Dermis blood vessel endothelial cell (primary cell): ENCODE results near the gene TMCO4. TPM values are rescaled to one million over a fixed set of nuclear protein-coding genes. Genes with fewer than 3 reads are reported as not detected.
"Not testable (repeated sequence)": the region's sequence is repeated elsewhere in the genome, so short reads cannot be mapped to it uniquely, and the experiment has no call there.

Source experiments
- DNase-seq: peaks from one replicate; pipeline ENCODE4 v3.0.0; 2010
- total RNA-seq: library from RNA; depleted of rRNA; stranded (reverse); fragments of >200 nt; gene quantifications from 2 replicates; pipeline ENCODE4 v1.2.3, GENCODE V29; 2014

TMCO4 gene
- total RNA-seq, 1 donor from 2014 or later: 10.6 TPM

DNA sequence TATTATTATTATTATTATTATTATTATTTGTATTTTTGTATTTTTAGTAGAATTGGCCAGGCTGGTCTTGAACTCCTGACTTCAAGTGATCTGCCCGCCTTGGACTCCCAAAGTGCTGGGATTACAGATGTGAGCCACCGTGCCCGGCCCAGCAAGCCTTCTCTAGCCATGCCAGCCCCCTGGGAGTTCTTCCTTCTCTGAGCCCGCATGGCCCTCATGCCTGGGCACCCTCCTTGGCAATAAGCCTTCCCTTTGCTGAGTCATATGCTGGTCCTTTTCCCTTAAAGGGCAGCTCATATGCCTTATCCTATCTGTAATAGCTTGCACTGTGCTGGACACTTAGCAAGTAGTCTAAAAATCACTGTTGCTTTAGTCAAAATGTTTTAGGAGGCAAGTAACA lies 164.1 kb downstream of the TMCO4 start:
- DNase-seq: no peak

- DNase-seq: not testable (repeated sequence)
Measured at GRCh38 chr1:19635064-19635463, 164.7 kb downstream of the TMCO4 start.

DNA sequence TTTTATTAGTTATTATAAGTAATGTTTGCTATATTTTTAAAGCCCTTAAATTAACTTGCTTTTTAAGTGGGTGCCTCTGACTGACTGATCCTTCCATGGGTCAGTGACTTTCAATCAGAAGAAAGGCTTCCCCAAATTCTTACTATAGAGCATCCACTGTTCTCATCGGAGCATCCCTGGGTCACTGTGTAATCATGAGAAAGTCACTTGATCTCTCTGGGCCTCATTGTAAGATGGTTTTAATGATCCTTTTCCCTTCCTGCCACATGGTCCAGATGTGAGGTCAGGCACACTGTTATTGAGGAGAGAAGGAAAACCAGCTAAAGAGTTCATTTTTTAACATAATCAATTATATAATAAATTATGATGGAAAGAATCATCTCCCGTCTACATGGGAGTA lies 166.6 kb downstream of the TMCO4 start:
- no peak for DNase-seq

Other genes with a start within 250 kb of the TMCO4 start
- 98.2 and 156 TPM in 2 replicates for gene NBL1, start 155.6 kb downstream of the TMCO4 start, total RNA-seq
- gene HTR6, start 135.0 kb downstream of the TMCO4 start, total RNA-seq: not detected in 2 replicates
- not detected in 2 replicates for gene RNF186, start 15.4 kb upstream of the TMCO4 start, total RNA-seq
- 3.9 and 4.0 TPM in 2 replicates for gene OTUD3, start 82.5 kb upstream of the TMCO4 start, total RNA-seq
- gene PLA2G2E, start 123.7 kb upstream of the TMCO4 start, total RNA-seq: not detected in 2 replicates
- gene PLA2G2A, start 179.7 kb upstream of the TMCO4 start, total RNA-seq: not detected in 2 replicates